GM12892 (cell line): ENCODE results near the gene SVOP.
"Not testable (repeated sequence)": the region's sequence is repeated elsewhere in the genome, so short reads cannot be mapped to it uniquely, and the experiment has no call there.

Experiments
- DNase-seq: peaks from one replicate; pipeline ENCODE4 v3.0.0; 2011; ENCODE audit not compliant: insufficient read length
- FAIRE-seq: peaks from 2 replicates; lab custom pipeline; 2011; peaks lifted over from hg19 to GRCh38; lab: Jason Lieb, UNC
- POLR2A ChIP-seq: IDR thresholded peaks from 2 replicates; pipeline ENCODE4 v1.6.1; 2011; ENCODE audit warnings: low read depth, low read length, control low read depth
- POLR2AphosphoS5 ChIP-seq: IDR thresholded peaks from 2 replicates; pipeline ENCODE4 v1.6.1; 2011; ENCODE audit warnings: low read depth, low read length, control low read depth
- TAF1 ChIP-seq: IDR thresholded peaks from 2 replicates; pipeline ENCODE4 v1.6.1; 2011; ENCODE audit warnings: low read depth, mild to moderate bottlenecking, control low read depth, low read length, borderline replicate concordance

Gene SVOP

GRCh38 chr12:108886873-108887629 lies 133.8 kb downstream of the SVOP start:
- FAIRE-seq (no peak), DNase-seq (no peak)
- TF ChIP-seq POLR2A (no peak), POLR2AphosphoS5 (no peak), TAF1 (no peak)

- DNase-seq (peak; percentile 48), FAIRE-seq (peak; percentile 92)
- no peak for TF ChIP-seq POLR2AphosphoS5
- TF ChIP-seq TAF1 = no peak
- no peak for TF ChIP-seq POLR2A
Measured at GRCh38 chr12:108884116-108885012, 136.5 kb downstream of the SVOP start.

DNA sequence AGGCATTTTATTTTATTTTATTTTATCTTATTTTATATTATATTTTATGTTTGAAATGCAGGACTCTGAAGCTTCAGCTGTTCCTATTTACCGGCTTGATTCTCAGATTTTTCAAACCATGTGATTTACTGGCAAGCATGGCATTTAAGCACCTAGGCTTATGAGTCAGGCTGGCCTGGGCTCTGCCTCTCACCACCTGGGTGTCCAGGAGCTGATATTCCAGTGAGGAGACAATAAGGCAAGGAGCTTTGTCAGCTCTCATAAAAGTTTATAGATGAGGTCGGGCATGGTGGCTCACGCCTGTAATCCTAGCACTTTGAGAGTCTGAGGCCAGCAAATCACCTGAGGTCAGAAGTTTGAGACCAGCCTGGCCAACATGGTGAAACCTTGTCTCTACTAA lies 138.9 kb downstream of the SVOP start:
- DNase-seq (no peak), FAIRE-seq (no peak)
- no peak for TF ChIP-seq TAF1
- no peak for TF ChIP-seq POLR2A
- TF ChIP-seq POLR2AphosphoS5 = no peak

- no peak for FAIRE-seq
Measured at GRCh38 chr12:108879615-108880254, 141.1 kb downstream of the SVOP start, which contains the start of gene DAO. DAO (plus strand) TSS chr12:108880092; CDS start chr12:108885007, 4,915 bp downstream.

DNA sequence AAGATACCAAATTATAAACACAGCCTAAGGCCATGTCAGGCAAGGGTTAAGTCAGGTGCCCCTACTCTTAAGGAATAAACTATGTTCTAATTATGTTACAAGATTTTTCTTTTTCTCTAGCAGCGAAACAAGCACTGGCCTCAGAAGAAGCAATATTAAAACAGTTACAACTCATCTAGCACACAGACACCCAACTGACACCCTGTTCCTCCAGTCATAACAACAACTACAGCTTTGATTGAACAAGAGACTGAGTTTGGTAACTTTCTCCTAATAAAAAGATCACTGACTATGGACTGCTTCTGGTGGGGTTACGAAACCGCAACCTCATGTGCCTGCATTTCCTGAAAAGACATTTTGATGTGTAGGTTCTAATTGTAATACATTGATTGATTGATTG lies 144.3 kb downstream of the SVOP start:
- no peak for FAIRE-seq
- TF ChIP-seq POLR2AphosphoS5 (no peak), POLR2A (no peak), TAF1 (no peak)
- DNase-seq = no peak

More at GRCh38 chr12:108879615-108880254, 141.1 kb downstream of the SVOP start, which contains the start of gene DAO:
- no peak for TF ChIP-seq POLR2AphosphoS5
- TF ChIP-seq TAF1 = no peak
- TF ChIP-seq POLR2A = no peak
- DNase-seq = no peak

- FAIRE-seq = no peak
- TF ChIP-seq POLR2AphosphoS5 (no peak), POLR2A (no peak), TAF1 (no peak)
- no peak for DNase-seq
Measured at GRCh38 chr12:108875682-108876361, 145.0 kb downstream of the SVOP start.

DNA sequence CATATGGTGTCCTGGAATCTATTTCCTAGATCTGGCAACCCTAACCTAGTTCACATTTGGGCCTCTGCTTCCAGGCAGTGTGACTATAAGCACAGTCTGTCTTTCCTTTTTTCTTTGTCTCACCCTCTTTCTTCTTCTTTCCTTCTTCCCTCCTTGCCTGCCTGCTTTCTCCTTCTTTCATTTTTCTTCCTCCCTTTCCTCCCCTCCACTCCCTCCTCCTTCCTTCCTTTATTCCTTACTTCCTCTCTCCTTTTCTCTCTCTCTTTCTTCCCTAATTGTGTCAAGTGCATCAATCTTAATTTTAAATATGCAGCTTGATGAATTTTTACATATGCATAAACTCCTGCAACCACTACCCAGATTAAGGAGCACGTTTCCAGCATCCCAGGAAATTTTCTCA lies 145.6 kb downstream of the SVOP start:
- DNase-seq (no peak), FAIRE-seq (no peak)
- no peak for TF ChIP-seq TAF1
- no peak for TF ChIP-seq POLR2AphosphoS5
- TF ChIP-seq POLR2A = no peak

DNA sequence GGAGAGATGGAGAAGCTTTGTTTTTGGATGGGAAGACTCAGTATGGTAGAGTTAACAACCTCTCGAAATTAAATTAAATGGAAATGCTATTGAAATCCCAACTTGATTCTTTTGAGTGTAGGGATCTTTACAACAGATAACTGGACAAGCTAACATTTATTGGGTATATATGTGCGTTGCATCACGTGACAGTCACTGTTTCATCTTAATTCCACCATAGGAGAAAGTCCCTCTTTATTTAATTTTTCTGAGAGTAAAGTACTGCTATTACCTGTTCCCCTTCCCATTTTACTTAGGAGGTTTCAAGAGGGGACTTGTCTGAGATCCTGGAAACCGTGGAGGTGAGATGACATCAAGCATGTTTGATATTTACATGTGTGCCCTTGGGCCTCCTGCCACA lies 152.1 kb downstream of the SVOP start:
- DNase-seq (no peak), FAIRE-seq (no peak)
- TF ChIP-seq TAF1 (no peak), POLR2A (no peak), POLR2AphosphoS5 (no peak)

DNA sequence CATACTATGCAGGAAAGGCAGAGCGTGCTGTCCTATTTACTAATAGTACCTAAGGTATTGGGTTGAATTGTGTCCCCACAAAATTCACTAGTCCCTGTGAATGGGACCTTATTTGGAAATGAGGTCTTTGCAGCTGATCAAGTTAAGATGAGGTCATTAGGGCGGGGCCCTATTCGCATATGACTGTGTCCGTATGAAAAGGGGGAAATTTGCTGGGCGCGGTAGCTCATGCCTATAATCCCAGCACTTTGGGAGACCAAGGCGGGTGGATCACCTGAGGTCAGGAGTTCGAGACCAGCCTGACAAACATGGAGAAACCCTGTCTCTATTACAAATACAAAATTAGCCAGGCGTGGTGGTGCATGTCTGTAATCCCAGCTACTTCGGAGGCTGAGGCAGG lies 154.8 kb downstream of the SVOP start:
- not testable (repeated sequence) for DNase-seq, FAIRE-seq

- no peak for TF ChIP-seq POLR2A
- no peak for TF ChIP-seq TAF1
- TF ChIP-seq POLR2AphosphoS5 = no peak
- FAIRE-seq = no peak
- DNase-seq = no peak
Measured at GRCh38 chr12:108865169-108865568, 155.7 kb downstream of the SVOP start.

- FAIRE-seq = no peak
- DNase-seq = no peak
- TF ChIP-seq POLR2AphosphoS5 = no peak
- no peak for TF ChIP-seq TAF1
- no peak for TF ChIP-seq POLR2A
Measured at GRCh38 chr12:108862588-108862959, 158.3 kb downstream of the SVOP start.
